Central memory CD8-positive, alpha-beta T cell (primary cell): Measurements from ENCODE around the gene TF.

ENCODE experiments used
- ATAC-seq: fragments of 150-1000 bp; cut with Tn5 transposase; replicated peaks from 2 replicates; pipeline ENCODE4 v1.10.0; 2022; ENCODE audit warnings: mild to moderate bottlenecking, moderate FRiP score, moderate number of reproducible peaks; ENCODE audit not compliant: poor library complexity, severe bottlenecking; ENCODE audit errors: extremely low read depth
- DNase-seq, 2 donors: peaks; one replicate each; pipeline ENCODE4 v3.0.0; 2021; ENCODE audit warnings: low spot score in 2 of 2
- H3K27ac Mint-ChIP-seq: one replicate; pipeline ENCODE4 v1.8.0; 2022; ENCODE audit warnings: low read depth, mild to moderate bottlenecking, moderate library complexity, mixed read lengths
- H3K27me3 Mint-ChIP-seq: one replicate; pipeline ENCODE4 v1.8.0; 2022; ENCODE audit warnings: mixed read lengths
- H3K36me3 Mint-ChIP-seq: one replicate; pipeline ENCODE4 v1.8.0; 2022; ENCODE audit warnings: mild to moderate bottlenecking, moderate library complexity, mixed read lengths; ENCODE audit not compliant: insufficient read depth
- H3K4me1 Mint-ChIP-seq: one replicate; pipeline ENCODE4 v1.8.0; 2022; ENCODE audit warnings: mixed read lengths
- H3K4me3 Mint-ChIP-seq: one replicate; pipeline ENCODE4 v1.8.0; 2022; ENCODE audit warnings: mild to moderate bottlenecking, moderate library complexity, mixed read lengths
- H3K9me3 Mint-ChIP-seq: one replicate; pipeline ENCODE4 v1.8.0; 2022; ENCODE audit warnings: mixed read lengths

Gene TF

GRCh38 chr3:133753107-133753778 lies 7.0 kb downstream of the TF start:
- no peak for ATAC-seq
- no peaks in the 10 kb centered on the region for H3K9me3 Mint-ChIP-seq
- no peak overlapping the region for H3K4me3 Mint-ChIP-seq
- H3K27me3 Mint-ChIP-seq, result peaks cover 48% of the 10 kb centered on the region
- DNase-seq, result no peak
- peak overlapping the region; percentile 3 for H3K27ac Mint-ChIP-seq
- H3K4me1 Mint-ChIP-seq, result no peaks in the 10 kb centered on the region
- H3K36me3 Mint-ChIP-seq, result no peaks in the 10 kb centered on the region

DNA sequence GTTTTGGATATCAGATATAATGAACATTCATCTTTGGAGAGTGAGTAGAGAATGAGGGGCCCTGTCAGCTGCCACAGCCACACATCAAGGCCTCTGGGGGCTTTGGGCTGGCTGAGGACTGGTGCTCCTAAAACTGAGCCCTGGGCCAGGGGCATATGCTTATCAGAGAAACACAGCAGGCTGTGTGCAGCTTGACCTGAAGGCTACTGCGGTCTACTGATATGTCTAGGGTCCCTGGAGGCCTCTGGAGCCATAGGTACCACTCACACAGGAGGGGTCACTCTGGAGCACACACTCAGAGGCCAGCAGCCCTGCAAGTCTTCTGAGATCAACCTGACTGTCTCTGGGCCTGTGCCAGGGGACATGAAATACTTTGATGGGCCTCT lies 7.6 kb downstream of the TF start:
- ATAC-seq, result no peak
- DNase-seq, result no peak
- no peaks in the 10 kb centered on the region for H3K4me1 Mint-ChIP-seq
- H3K9me3 Mint-ChIP-seq, result no peaks in the 10 kb centered on the region
- H3K27ac Mint-ChIP-seq, result no peak overlapping the region
- no peaks in the 10 kb centered on the region for H3K36me3 Mint-ChIP-seq
- H3K27me3 Mint-ChIP-seq, result peaks cover 48% of the 10 kb centered on the region
- no peak overlapping the region for H3K4me3 Mint-ChIP-seq

GRCh38 chr3:133754455-133754854 lies 8.3 kb downstream of the TF start:
- Mint-ChIP-seq H3K4me1 (no peaks in the 10 kb centered on the region), H3K27ac (no peak overlapping the region), H3K9me3 (no peaks in the 10 kb centered on the region), H3K4me3 (no peak overlapping the region), H3K27me3 (peaks cover 47% of the 10 kb centered on the region), H3K36me3 (no peaks in the 10 kb centered on the region)
- no peak for ATAC-seq
- DNase-seq, result no peak

- Mint-ChIP-seq H3K4me3 (no peak overlapping the region), H3K27ac (no peak overlapping the region), H3K9me3 (no peaks in the 10 kb centered on the region), H3K27me3 (peaks cover 40% of the 10 kb centered on the region), H3K4me1 (no peaks in the 10 kb centered on the region), H3K36me3 (no peaks in the 10 kb centered on the region)
- no peak for ATAC-seq
- DNase-seq, result no peak
Measured at GRCh38 chr3:133754973-133755828, 9.0 kb downstream of the TF start.

DNA sequence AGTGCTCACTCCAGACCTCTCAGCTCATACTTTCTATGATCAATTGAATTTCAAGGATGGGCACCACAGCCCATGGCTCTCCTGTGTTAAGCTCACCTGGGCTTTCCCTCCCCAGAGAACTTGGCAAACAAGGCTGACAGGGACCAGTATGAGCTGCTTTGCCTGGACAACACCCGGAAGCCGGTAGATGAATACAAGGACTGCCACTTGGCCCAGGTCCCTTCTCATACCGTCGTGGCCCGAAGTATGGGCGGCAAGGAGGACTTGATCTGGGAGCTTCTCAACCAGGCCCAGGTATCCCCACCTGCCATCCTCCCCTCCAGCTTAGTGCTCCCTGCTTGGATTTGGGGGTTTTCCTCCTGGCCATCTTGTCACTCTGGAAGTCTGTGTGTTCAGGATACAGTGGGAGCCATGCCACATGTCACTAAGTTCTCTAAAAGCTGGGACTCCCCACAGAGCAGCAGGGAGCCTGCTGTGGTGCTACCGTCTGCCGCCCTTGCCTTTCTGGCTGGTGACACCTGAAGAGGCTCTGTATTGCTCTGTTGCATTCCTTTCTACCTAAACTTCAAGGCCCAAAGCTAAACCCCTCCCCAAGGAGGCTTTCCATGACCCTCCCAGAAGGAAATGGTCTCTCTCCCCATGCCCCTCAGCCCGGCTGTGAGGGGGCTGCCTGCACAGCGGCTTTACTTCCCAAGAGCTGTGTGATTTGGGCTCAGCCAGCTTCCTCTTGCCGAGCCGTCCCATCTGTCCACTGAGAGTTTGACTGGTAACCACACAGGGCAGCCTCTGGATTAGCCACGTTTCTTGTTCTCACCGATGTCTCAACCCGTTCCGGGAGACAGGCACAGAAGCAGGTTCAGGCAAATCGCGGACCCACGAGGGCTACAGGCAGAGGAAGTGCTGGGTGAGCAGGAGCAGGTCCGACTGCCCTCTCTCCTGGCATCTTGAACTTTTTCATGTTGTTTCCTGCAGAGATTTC lies 10.8 kb downstream of the TF start:
- Mint-ChIP-seq H3K27me3 (peaks cover 40% of the 10 kb centered on the region), H3K4me1 (no peaks in the 10 kb centered on the region), H3K27ac (no peak overlapping the region), H3K4me3 (no peak overlapping the region), H3K9me3 (no peaks in the 10 kb centered on the region), H3K36me3 (no peaks in the 10 kb centered on the region)
- DNase-seq (no peak), ATAC-seq (no peak)

DNA sequence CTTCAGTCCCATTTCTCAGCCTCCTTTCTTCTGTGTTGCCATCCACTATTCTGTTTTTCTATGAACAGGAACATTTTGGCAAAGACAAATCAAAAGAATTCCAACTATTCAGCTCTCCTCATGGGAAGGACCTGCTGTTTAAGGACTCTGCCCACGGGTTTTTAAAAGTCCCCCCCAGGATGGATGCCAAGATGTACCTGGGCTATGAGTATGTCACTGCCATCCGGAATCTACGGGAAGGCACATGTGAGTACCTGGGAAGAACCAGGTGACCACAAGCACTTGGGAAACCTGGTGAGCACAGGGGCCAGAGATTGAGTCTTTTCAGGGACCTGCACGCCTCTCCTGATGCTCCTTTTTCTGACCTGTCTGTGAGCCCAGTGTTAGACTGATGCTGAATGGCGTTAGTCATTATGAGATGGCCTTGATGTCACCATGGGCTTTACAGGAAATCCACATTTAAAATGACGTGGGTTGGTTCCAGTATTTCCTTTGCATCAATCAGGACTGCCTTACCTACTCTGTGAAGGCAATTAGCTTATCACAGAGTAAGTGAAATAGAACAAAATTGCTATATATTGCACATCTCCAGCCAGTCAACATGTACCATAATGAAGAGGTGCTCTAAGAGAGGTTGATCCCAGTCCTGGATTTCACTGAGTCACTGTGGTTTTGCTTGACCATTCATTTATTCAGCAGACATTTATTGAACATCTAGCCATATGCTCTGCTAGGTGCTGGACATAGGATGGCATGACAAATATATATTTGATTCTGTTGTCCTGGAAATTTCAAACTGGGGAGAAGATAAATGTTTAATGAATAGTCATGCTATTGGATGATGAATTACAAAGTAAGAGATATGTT lies 11.7 kb downstream of the TF start:
- no peaks in the 10 kb centered on the region for H3K4me1 Mint-ChIP-seq
- no peak overlapping the region for H3K27ac Mint-ChIP-seq
- DNase-seq (no peak), ATAC-seq (no peak)
- H3K4me3 Mint-ChIP-seq, result no peak overlapping the region
- H3K36me3 Mint-ChIP-seq, result no peaks in the 10 kb centered on the region
- no peaks in the 10 kb centered on the region for H3K9me3 Mint-ChIP-seq
- peaks cover 40% of the 10 kb centered on the region for H3K27me3 Mint-ChIP-seq

- peaks cover 40% of the 10 kb centered on the region for H3K27me3 Mint-ChIP-seq
- H3K4me3 Mint-ChIP-seq, result no peak overlapping the region
- no peak for DNase-seq
- no peak for ATAC-seq
- no peaks in the 10 kb centered on the region for H3K36me3 Mint-ChIP-seq
- H3K4me1 Mint-ChIP-seq, result no peaks in the 10 kb centered on the region
- no peaks in the 10 kb centered on the region for H3K9me3 Mint-ChIP-seq
- H3K27ac Mint-ChIP-seq, result no peak overlapping the region
Measured at GRCh38 chr3:133758568-133758928, 12.4 kb downstream of the TF start.

GRCh38 chr3:133758964-133759739 lies 13.0 kb downstream of the TF start:
- Mint-ChIP-seq H3K27me3 (peaks cover 40% of the 10 kb centered on the region), H3K9me3 (no peaks in the 10 kb centered on the region), H3K4me3 (no peak overlapping the region), H3K27ac (no peak overlapping the region), H3K4me1 (no peaks in the 10 kb centered on the region), H3K36me3 (no peaks in the 10 kb centered on the region)
- DNase-seq (no peak), ATAC-seq (no peak)

DNA sequence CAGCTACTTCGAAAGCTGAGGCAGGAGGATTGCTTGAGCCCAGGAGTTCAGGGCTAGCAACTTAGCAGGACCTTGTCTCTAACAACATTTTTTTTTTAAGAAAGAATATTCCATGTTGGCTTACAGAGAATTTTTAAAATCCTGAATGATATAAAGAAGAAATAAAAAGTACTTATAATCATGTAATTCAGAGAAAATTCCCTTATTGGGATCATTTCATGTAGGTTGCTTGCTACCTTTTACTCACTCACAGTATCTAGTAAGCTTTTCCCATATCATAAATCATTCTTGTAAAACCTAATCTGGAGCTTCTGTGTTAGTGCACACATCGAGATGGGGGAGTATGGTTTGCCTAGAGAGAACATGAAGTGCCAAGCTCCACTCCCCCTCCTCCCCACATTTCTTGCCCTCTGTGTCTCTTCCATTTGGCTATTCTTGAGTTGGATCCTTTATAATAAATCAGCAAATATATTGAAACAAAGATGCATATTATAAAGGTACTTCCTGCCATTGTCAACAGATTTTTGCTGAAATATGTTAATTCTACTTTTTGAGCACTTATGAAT lies 13.6 kb downstream of the TF start:
- no peaks in the 10 kb centered on the region for H3K36me3 Mint-ChIP-seq
- no peak overlapping the region for H3K27ac Mint-ChIP-seq
- H3K4me3 Mint-ChIP-seq, result no peak overlapping the region
- DNase-seq (no peak), ATAC-seq (no peak)
- no peaks in the 10 kb centered on the region for H3K4me1 Mint-ChIP-seq
- no peaks in the 10 kb centered on the region for H3K9me3 Mint-ChIP-seq
- peaks cover 40% of the 10 kb centered on the region for H3K27me3 Mint-ChIP-seq

DNA sequence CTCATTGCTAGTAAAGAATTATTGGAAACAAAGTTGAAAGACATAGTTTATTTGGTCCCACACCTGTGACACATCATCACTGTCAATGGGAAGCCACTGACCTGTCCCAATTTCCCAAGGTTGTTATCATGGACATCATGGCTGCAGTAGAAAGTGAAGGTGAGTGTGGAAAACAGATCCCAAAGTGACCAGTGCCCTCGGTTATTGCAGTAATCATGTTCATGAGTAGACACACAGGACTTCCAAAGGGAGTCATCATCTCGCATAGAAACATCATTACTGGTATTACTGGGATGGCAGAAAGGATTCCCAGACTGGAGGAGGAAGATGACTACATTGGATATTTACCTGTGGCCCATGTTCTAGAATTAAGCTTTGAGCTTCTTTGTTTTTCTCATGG lies 14.7 kb downstream of the TF start:
- Mint-ChIP-seq H3K4me3 (no peak overlapping the region), H3K36me3 (no peaks in the 10 kb centered on the region), H3K4me1 (no peaks in the 10 kb centered on the region), H3K27me3 (peaks cover 35% of the 10 kb centered on the region), H3K9me3 (no peaks in the 10 kb centered on the region), H3K27ac (no peak overlapping the region)
- no peak for ATAC-seq
- no peak for DNase-seq
